Mesenchymal stem cell (in vitro differentiated cells and primary cell): ENCODE measurements around the gene CD109.
A peak's percentile ranks its signal among the peaks of the same experiment; 100 is the strongest.
"Not testable (repeated sequence)": the region's sequence is repeated elsewhere in the genome, so short reads cannot be mapped to it uniquely, and the experiment has no call there.

Experiments
- DNase-seq: peaks from one replicate; pipeline ENCODE4 v3.0.0-alpha.2; 2013
- H2AFZ ChIP-seq: one replicate; pipeline ENCODE4 v1.6.1; 2013; ENCODE audit warnings: low read depth, mild to moderate bottlenecking, control low read depth, inconsistent platforms, low read length, moderate library complexity
- H2AK5ac ChIP-seq: 2 replicates; pipeline ENCODE4 v1.6.1; 2013; ENCODE audit warnings: low read length, moderate library complexity, mild to moderate bottlenecking, inconsistent platforms; ENCODE audit not compliant: severe bottlenecking
- H2BK120ac ChIP-seq: one replicate; pipeline ENCODE4 v1.6.1; 2013; ENCODE audit warnings: low read depth, mild to moderate bottlenecking, inconsistent platforms, low read length, moderate library complexity
- H2BK12ac ChIP-seq, 2 experiments: one replicate each; pipeline ENCODE4 v1.6.1; 2013; ENCODE audit warnings: inconsistent platforms in 2 of 2, low read length in 2 of 2, mild to moderate bottlenecking in 2 of 2, moderate library complexity in 2 of 2, control low read depth in 1 of 2
- H2BK15ac ChIP-seq: one replicate; pipeline ENCODE4 v1.6.1; 2013; ENCODE audit warnings: mild to moderate bottlenecking, low read depth, inconsistent platforms; ENCODE audit not compliant: poor library complexity, severe bottlenecking
- H2BK5ac ChIP-seq: 2 replicates; pipeline ENCODE4 v1.6.1; 2013; ENCODE audit warnings: low read depth, mild to moderate bottlenecking, low read length, control low read depth, inconsistent platforms; ENCODE audit not compliant: poor library complexity, severe bottlenecking
- H3K14ac ChIP-seq, 2 experiments: one replicate each; pipeline ENCODE4 v1.6.1; 2013; ENCODE audit warnings: inconsistent platforms in 2 of 2, low read length in 2 of 2, control low read depth in 1 of 2, mild to moderate bottlenecking in 1 of 2, moderate library complexity in 1 of 2
- H3K18ac ChIP-seq, 2 experiments: one replicate each; pipeline ENCODE4 v1.6.1; 2013; ENCODE audit warnings: inconsistent platforms in 2 of 2, low read length in 2 of 2, control low read depth in 1 of 2, low read depth in 1 of 2, mild to moderate bottlenecking in 1 of 2
- H3K23ac ChIP-seq, 2 experiments: one replicate each; pipeline ENCODE4 v1.6.1; 2013; ENCODE audit warnings: inconsistent platforms in 2 of 2, low read length in 2 of 2, mild to moderate bottlenecking in 2 of 2, moderate library complexity in 2 of 2, control low read depth in 1 of 2
- H3K27ac ChIP-seq: 2 replicates; pipeline ENCODE4 v1.5.1; 2013; ENCODE audit warnings: mild to moderate bottlenecking, moderate library complexity, low read length, control low read depth, inconsistent platforms; ENCODE audit not compliant: poor library complexity, severe bottlenecking
- H3K27me3 ChIP-seq, 2 experiments: 2 replicates each; pipeline versions ENCODE4 v1.6.1 to v1.7.0; 2013; ENCODE audit warnings: low read length in 2 of 2, mild to moderate bottlenecking in 2 of 2, moderate library complexity in 2 of 2, control low read depth in 1 of 2, inconsistent platforms in 1 of 2; ENCODE audit not compliant: control insufficient read depth in 1 of 2, insufficient read depth in 1 of 2
- H3K36me3 ChIP-seq, 2 experiments: 2 replicates each; pipeline versions ENCODE4 v1.6.1 to v1.7.0; 2013; ENCODE audit warnings: low read length in 2 of 2, control low read depth in 1 of 2, inconsistent platforms in 1 of 2, low read depth in 1 of 2, mild to moderate bottlenecking in 1 of 2; ENCODE audit not compliant: insufficient read depth in 2 of 2, control insufficient read depth in 1 of 2
- H3K4ac ChIP-seq, 2 experiments: one replicate each; pipeline ENCODE4 v1.6.1; 2013; ENCODE audit warnings: inconsistent platforms in 2 of 2, low read length in 2 of 2, mild to moderate bottlenecking in 2 of 2, moderate library complexity in 2 of 2, control low read depth in 1 of 2, low read depth in 1 of 2
- H3K4me1 ChIP-seq: 2 replicates; pipeline ENCODE4 v1.6.1; 2013; ENCODE audit warnings: low read depth, low read length, control low read depth; ENCODE audit not compliant: control insufficient read depth, insufficient read depth
- H3K4me2 ChIP-seq: 2 replicates; pipeline ENCODE4 v1.6.1; 2013; ENCODE audit warnings: low read length, mild to moderate bottlenecking, inconsistent platforms; ENCODE audit not compliant: poor library complexity, severe bottlenecking
- H3K4me3 ChIP-seq, 2 experiments: 2 replicates each; pipeline versions ENCODE4 v1.5.1 to v1.7.0; 2013; ENCODE audit warnings: low read length in 2 of 2, mild to moderate bottlenecking in 2 of 2, control low read depth in 1 of 2, low read depth in 1 of 2; ENCODE audit not compliant: insufficient read depth in 1 of 2
- H3K79me1 ChIP-seq: replicated peaks from 2 replicates; pipeline ENCODE4 v1.6.1; 2013; ENCODE audit warnings: mild to moderate bottlenecking, control low read depth, low read length, inconsistent platforms; ENCODE audit not compliant: poor library complexity, severe bottlenecking
- H3K9ac ChIP-seq: 2 replicates; pipeline ENCODE4 v1.7.0; 2013; ENCODE audit warnings: mild to moderate bottlenecking, low read length, moderate library complexity
- H3K9me3 ChIP-seq: 2 replicates; pipeline ENCODE4 v1.7.0; 2013; ENCODE audit warnings: mild to moderate bottlenecking, low read length; ENCODE audit not compliant: control insufficient read depth
- H4K8ac ChIP-seq: one replicate; pipeline ENCODE4 v1.6.1; 2013; ENCODE audit warnings: inconsistent platforms, mild to moderate bottlenecking, low read length, moderate library complexity
- H4K91ac ChIP-seq: one replicate; pipeline ENCODE4 v1.6.1; 2013; ENCODE audit warnings: mild to moderate bottlenecking, low read length, inconsistent platforms
- WGBS: methylation state at CpG from one replicate; pipeline ENCODE4 v1.1.7; 2013; ENCODE audit warnings: mixed read lengths; 5-methylcytosine and 5-hydroxymethylcytosine counted together

CD109 gene

GRCh38 chr6:73803562-73804241 is 107.7 kb downstream of the CD109 start:
- no peak overlapping the region for H3K4me2 ChIP-seq
- H3K9ac ChIP-seq = peak overlapping the region; percentile 86
- H4K91ac ChIP-seq = no peak overlapping the region
- no peak overlapping the region for H2AFZ ChIP-seq
- H2BK15ac ChIP-seq = no peak overlapping the region
- WGBS = 22% methylated on average over 4 of the region's 5 CpGs
- no peak overlapping the region for H4K8ac ChIP-seq
- no peaks in the 10 kb centered on the region for H3K27me3 ChIP-seq
- peak; percentile 97 for DNase-seq
- H3K23ac ChIP-seq = no peak overlapping the region
- H3K79me1 ChIP-seq = peaks cover 5% of the 10 kb centered on the region
- peaks cover 6% of the 10 kb centered on the region for H3K4me1 ChIP-seq
- no peaks in the 10 kb centered on the region for H3K9me3 ChIP-seq
- H2BK120ac ChIP-seq = no peak overlapping the region
- H2AK5ac ChIP-seq = no peak overlapping the region
- H3K27ac ChIP-seq = peak overlapping the region; percentile 35
- H3K36me3 ChIP-seq = peaks cover 0 to 42% of the 10 kb centered on the region in 2 experiments
- H2BK12ac ChIP-seq = no peak overlapping the region
- no peak overlapping the region for H3K14ac ChIP-seq
- H3K4ac ChIP-seq = peak overlapping the region in 1 of 2 experiments; percentile 7
- H3K18ac ChIP-seq = no peak overlapping the region
- no peak overlapping the region for H3K4me3 ChIP-seq
- H2BK5ac ChIP-seq = no peak overlapping the region

- H2AK5ac ChIP-seq, H3K9me3 ChIP-seq, H2BK15ac ChIP-seq, H2AFZ ChIP-seq, H4K91ac ChIP-seq, H2BK120ac ChIP-seq, H3K23ac ChIP-seq, H3K14ac ChIP-seq, H3K4me2 ChIP-seq, H3K9ac ChIP-seq, H3K4me3 ChIP-seq, H2BK12ac ChIP-seq, H3K27me3 ChIP-seq, H3K27ac ChIP-seq, H3K4ac ChIP-seq, H3K79me1 ChIP-seq, DNase-seq, H2BK5ac ChIP-seq, H3K18ac ChIP-seq, H3K4me1 ChIP-seq, H4K8ac ChIP-seq: not testable (repeated sequence)
- peaks cover 0 to 45% of the 10 kb centered on the region in 2 experiments for H3K36me3 ChIP-seq
- WGBS = 93% methylated on average over 6 of the region's 7 CpGs
Observed at GRCh38 chr6:73805221-73805620, 109.2 kb downstream of the CD109 start.

GRCh38 chr6:73805982-73806381 is 110.0 kb downstream of the CD109 start:
- H3K4me2 ChIP-seq, DNase-seq, H3K14ac ChIP-seq, H2BK12ac ChIP-seq, H3K18ac ChIP-seq, H3K4ac ChIP-seq, H3K27me3 ChIP-seq, H2BK15ac ChIP-seq, H2AFZ ChIP-seq, H4K8ac ChIP-seq, H3K9ac ChIP-seq, H3K4me3 ChIP-seq, H3K79me1 ChIP-seq, H3K4me1 ChIP-seq, H3K27ac ChIP-seq, H3K23ac ChIP-seq, H2BK120ac ChIP-seq, H3K9me3 ChIP-seq, H2AK5ac ChIP-seq, H4K91ac ChIP-seq, H2BK5ac ChIP-seq: not testable (repeated sequence)
- peaks cover 0 to 53% of the 10 kb centered on the region in 2 experiments for H3K36me3 ChIP-seq
- no CpG with 5 or more reads among the region's 4 CpGs for WGBS

GRCh38 chr6:73811706-73812105 is 115.7 kb downstream of the CD109 start:
- no peak overlapping the region for H4K91ac ChIP-seq
- H3K4me3 ChIP-seq = no peak overlapping the region
- peaks cover 2 to 93% of the 10 kb centered on the region in 2 experiments for H3K36me3 ChIP-seq
- no peak overlapping the region for H2BK12ac ChIP-seq
- H3K4me1 ChIP-seq = no peaks in the 10 kb centered on the region
- H3K27me3 ChIP-seq = no peaks in the 10 kb centered on the region
- no peak overlapping the region for H2BK15ac ChIP-seq
- H3K14ac ChIP-seq = no peak overlapping the region
- H3K27ac ChIP-seq = no peak overlapping the region
- no peak overlapping the region for H2AK5ac ChIP-seq
- H3K79me1 ChIP-seq = no peaks in the 10 kb centered on the region
- no peak overlapping the region for H3K23ac ChIP-seq
- H2BK5ac ChIP-seq = no peak overlapping the region
- DNase-seq = no peak
- H2BK120ac ChIP-seq = no peak overlapping the region
- H3K9ac ChIP-seq = no peak overlapping the region
- H2AFZ ChIP-seq = no peak overlapping the region
- no peak overlapping the region for H3K4ac ChIP-seq
- no peak overlapping the region for H4K8ac ChIP-seq
- H3K9me3 ChIP-seq = no peaks in the 10 kb centered on the region
- no peak overlapping the region for H3K18ac ChIP-seq
- H3K4me2 ChIP-seq = no peak overlapping the region
